Choroid plexus epithelial cell (primary cell): ENCODE data around the gene CHN2.
A peak's percentile ranks its signal among the peaks of the same experiment; 100 is the strongest.

Source experiments
- DNase-seq: peaks from one replicate; pipeline ENCODE4 v3.0.0-alpha.2; 2010; ENCODE audit warnings: low read depth
- H3K4me3 ChIP-seq: 2 replicates; pipeline ENCODE4 v1.5.1; 2011; ENCODE audit warnings: low read depth, mild to moderate bottlenecking, control low read depth, low read length, moderate library complexity
- CTCF ChIP-seq: conservative IDR thresholded peaks from 2 replicates; pipeline ENCODE4 v1.5.1; 2011; ENCODE audit warnings: low read depth, mild to moderate bottlenecking, control low read depth, inconsistent platforms, low read length, moderate library complexity

The CHN2 gene

GRCh38 chr7:29375641-29376562 is 181.3 kb downstream of the CHN2 start:
- peak; percentile 15 for DNase-seq
- H3K4me3 ChIP-seq = no peak overlapping the region
- TF ChIP-seq CTCF = no peak

- no peak overlapping the region for H3K4me3 ChIP-seq
- DNase-seq = no peak
- TF ChIP-seq CTCF = no peak
Measured at GRCh38 chr7:29377718-29378117, 183.1 kb downstream of the CHN2 start.

- DNase-seq = no peak
- TF ChIP-seq CTCF = no peak
- H3K4me3 ChIP-seq = no peak overlapping the region
Measured at GRCh38 chr7:29379551-29379950, 185.0 kb downstream of the CHN2 start.

GRCh38 chr7:29381206-29382094 is 186.9 kb downstream of the CHN2 start:
- TF ChIP-seq CTCF = no peak
- H3K4me3 ChIP-seq = no peak overlapping the region
- no peak for DNase-seq

GRCh38 chr7:29384277-29384676 is 189.7 kb downstream of the CHN2 start:
- H3K4me3 ChIP-seq = no peak overlapping the region
- DNase-seq = no peak
- TF ChIP-seq CTCF = no peak

GRCh38 chr7:29385214-29385814 is 190.7 kb downstream of the CHN2 start:
- no peak overlapping the region for H3K4me3 ChIP-seq
- TF ChIP-seq CTCF = no peak
- DNase-seq = no peak
